ENCODE data around the gene PSMB8.
A peak's percentile ranks its signal among the peaks of the same experiment; 100 is the strongest.
"Not testable (repeated sequence)": the region's sequence is repeated elsewhere in the genome, so short reads cannot be mapped to it uniquely, and the experiment has no call there.

PSMB8 gene

DNA sequence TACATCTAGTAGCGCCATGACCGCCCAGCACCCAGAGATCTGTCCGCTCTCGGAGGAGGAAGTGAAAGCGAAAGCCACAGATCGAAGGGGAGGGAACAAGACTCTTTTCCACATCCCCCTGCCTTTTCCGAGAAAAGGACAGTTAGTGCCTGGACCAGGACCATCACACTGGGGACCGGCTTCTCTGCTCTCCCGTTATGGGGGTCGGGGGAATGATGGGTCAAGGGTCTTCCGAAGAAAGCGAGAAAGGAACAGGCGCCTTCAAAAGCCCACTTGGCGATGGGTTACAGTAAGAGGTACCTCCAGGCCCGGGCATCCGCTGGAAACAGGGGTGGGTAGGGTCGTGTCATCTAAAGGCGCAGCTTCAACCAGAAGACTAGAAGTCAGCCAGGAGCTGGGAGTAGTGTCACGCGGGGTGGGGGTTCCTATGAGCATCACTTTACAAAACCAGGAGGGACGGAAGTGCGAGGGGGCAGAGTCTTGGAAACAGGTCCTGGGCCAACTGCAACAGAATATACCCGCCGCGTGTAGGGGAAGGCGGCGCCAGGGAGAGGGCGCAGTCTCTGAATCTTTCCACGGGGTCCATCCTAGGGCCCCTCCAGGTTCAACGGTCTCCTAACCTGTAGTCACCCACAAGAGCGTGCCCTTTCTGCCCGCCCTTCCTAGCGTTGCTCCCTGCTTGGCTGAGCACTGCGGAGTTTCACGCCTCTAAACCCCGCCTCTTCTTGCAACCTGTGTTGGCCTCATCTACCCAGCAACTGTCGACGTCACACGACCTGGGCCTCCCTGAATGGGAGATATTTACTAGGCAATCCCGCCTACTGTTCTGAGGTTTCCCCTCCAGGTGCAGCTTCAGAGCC is at the start of gene PSMB8:
TSS of gene PSMB8 (minus strand) at position 69 of the 860 bp plus-strand sequence. CDS start at position 18, 51 bp downstream.
- peak; percentile 81 for DNase-seq (ENCODE audit: low read depth)

DNA sequence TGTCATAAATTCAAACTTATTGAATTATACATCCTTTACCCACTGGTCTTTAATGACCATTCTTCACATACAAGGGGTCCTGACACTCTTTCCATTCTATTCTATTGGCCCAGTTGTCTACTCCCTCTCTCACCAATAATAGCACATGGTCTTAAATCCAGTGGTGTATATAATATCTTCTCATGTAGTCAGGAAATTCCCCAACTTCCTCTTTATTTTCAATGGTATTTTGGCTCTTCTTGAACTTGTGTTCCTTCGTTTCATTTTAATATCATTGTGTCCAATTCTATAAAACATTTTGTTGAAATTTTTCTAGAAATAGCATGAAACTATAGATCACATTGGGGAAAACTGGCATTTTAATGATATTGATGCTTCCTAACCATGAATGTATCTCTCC is 47.0 kb upstream of the PSMB8 start:
- no peak for DNase-seq (ENCODE audit: low read depth)

DNA sequence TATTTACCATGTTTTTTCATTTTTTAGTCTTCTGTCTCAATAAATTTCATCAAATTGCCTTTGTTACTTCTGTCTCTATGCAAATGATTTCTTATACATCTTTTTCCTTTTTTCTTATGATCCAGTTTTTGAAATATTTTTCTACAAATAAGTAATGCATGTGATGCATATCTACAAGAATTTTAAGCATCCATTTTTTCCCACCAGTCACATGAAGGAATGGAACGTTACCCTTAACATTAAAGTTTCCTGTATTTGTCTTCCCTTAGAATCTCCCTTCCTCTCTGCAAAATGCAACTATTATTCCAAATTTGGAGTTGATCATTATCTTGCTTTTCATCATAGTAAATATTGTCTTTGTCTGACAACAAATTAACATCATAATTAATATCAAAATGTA is 45.7 kb upstream of the PSMB8 start:
- DNase-seq (ENCODE audit: low read depth), result no peak

DNA sequence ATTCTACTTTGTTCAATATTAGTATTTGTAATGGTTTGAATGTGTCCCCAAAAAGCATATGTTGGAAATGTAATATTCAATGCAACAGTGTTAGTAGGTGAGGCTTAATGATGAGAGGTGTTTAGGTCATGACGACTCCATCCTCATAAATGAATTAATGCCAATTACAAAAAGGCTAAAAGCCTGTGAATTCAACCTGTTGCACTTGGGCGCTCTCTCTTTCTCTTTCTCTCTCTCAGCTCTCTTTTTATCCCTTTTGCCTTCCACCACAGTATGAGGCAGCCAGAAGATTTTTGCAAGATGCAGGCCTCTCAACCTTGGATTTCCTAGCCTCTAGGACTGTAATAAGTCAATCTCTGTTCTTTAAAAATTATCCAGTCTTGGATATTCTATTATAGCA is 44.7 kb upstream of the PSMB8 start:
- no peak for DNase-seq (ENCODE audit: low read depth)

DNA sequence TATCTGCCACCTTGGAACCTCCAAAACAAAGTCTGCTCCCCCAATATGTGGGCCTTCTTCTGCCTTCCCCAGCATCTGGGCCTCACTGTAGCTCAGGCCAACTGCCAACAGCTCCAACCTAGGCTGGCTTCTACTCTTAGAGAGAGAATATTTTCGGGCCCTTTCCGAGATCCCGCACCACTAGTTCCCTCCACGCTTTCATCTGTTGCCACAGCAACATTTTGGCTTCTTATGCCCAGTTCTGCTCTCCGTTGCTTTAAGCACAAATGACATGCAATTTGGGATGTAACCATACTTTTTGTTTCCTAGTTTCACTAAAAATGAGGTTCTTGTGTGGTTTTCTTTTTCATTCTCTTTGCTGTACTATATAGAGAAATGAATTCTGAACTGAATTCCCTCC is 43.8 kb upstream of the PSMB8 start:
- DNase-seq (ENCODE audit: low read depth), result no peak

DNA sequence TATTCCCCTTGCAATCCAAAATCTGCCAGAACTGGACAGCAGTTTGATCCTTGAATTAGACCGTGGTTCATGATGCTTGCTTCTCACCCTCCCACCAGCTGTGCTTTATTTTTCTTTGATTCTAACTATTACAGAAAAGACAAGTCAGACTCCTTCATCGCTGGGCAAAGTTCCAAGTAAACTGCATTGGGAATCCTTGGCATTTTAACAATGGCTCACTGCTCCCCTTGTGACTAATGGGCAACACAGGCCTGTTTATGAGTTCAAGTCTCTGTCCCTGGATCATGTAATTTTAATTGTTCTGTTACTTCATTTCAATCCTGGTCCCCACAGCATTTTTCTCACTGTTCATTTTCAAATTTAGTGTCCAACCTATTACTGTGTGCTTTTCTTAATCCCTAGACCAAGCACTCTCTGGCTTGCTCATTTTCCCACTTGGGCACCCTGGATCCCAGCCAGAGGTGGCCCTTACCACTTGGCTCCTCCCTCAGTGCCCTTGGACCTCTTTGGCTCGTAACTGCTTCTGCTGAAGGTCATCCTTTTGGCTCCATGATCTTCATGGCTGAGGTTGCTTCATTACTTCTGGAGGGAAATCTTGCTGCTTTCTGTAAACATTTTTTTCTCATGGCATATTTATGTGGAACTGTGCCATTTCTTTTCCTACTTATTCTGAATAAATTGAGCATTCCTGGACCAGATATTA is 43.0 kb upstream of the PSMB8 start:
- DNase-seq (ENCODE audit: low read depth), result peak; percentile 91

DNA sequence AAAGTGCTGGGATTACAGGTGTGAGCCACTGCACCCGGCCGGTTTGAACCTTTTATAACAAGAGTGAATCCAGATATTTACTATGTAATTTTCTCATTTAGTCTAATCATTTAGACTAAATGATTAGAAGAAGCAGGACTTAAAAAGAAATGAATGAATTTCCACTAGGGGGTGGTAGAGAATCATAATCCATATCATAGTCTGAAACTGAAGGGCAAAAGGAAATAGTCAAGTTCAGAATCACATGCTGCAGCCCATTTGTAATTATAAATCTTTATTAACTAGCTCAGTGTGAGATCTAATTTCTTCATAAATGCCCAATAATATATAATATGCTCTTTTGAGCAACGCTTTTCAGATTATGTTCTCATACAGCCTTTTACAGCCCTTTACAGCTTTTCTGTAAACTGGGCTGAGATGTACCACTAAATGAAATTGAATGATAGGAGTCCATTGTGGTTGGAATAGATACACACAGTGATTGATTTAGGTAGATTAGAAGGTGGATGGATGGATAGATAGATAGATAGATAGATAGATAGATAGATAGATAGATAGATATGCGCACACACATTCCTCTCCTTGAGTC is 41.9 kb upstream of the PSMB8 start:
- no peak for DNase-seq (ENCODE audit: low read depth)

DNA sequence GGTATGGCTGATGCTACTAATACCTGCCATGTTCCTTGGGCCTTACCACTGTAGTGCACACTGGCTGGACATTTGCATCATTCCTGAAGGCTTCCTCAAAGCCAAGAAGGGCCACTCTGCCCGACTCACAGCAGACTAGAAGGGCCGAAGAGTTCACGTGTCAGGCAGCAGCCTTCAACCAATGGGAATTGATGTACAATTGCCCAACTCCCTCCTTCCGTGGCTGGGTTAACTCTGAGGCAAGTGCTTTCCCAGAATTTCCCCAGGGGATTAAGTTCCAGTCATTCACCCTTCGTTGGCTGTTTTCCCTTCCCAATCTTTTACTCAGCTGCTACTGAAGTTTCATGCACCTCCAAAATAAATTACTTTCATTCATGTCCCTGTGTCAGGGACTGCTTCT is 39.9 kb upstream of the PSMB8 start:
- DNase-seq (ENCODE audit: low read depth), result peak; percentile 53

DNA sequence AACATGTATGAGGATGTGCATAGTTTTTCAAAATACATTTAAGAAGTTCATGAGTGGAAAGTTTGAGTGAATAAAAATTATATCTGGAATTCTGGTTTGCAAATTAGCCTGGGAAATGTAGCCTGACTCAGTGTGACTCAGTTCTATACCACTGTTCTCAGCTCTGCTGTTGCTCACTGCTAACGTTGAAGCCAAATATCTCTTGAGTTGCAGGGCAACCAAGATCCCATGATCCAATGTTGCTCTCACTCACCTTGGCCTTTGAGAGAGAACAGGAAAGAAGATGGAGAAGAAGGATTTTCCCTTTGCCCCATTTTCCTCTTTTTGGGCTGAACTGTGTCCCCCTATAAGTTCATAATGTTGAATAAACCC is 39.0 kb upstream of the PSMB8 start:
- DNase-seq (ENCODE audit: low read depth), result no peak

DNA sequence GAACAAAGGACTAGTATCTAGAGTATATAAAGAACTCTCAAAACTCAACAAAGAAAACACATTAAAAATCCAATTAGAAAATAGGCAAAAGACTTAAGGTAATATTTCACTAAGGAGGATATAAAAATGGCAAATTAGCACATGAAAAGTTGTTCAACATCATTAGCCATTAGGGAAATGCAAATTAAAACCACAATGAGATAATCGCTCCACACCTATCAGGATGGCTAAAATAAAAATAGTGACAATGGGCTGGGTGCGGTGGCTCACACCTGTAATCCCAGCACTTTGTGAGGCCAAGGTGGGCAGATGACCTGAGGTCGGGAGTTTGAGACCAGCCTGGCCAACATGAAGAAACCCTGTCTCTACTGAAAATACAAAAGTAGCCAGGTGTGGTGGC is 37.1 kb upstream of the PSMB8 start:
- DNase-seq (ENCODE audit: low read depth), result not testable (repeated sequence)

DNA sequence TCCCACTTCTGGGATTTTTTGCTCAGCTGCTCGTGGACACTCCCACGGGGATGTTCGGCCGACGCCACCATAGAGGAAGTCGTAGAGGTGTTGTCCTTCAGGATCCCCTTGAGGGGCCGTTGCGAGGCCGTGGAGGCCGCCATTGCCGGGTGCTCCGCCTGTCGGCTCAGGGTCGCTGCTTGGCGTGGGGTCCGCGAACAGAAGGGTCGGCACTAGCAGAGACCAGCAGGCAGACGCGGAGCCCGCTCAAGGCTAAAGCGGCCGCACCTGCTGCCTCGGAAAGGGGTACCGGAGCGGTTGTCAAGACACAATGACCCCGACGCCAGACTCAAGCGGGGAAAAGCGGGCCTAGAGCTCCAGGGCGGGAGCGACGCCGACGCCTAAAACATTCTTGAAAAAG is 35.8 kb upstream of the PSMB8 start:
- no peak for DNase-seq (ENCODE audit: low read depth)

DNA sequence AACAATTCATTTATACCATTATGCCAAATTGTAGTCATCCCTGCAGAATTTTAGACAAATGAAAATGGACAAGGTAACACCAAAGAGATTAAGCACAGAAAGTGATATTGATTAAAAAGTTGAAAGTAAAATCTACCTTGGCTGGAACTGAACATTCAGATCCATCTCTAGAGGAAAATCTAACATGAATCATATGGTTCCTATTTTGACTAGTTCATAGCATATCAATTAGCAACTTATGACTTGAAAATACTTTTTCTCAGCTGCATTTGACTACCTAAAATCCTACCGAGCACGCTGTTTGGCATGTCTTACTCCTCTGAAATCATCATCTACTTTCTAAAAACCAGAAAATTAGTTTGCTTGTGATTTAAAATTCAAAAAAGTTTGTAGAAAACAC is 32.8 kb upstream of the PSMB8 start:
- no peak for DNase-seq (ENCODE audit: low read depth)

DNA sequence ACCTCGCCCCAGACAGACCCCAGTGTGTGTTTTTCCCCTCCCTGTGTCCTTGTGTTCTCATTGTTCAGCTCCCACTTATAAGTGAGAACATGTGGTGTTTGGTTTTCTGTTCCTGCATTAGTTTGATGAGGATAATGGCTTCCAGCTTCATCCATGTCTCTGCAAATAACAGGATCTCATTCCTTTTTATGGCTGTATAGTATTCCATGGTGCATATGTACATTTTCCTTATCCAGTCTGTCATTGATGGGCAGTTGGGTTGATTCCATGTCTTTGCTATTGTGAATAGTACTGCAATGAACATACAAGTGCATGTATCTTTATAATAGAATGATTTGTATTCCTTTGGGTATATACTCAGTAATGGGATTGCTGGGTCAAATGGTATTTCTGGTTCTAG is 30.1 kb upstream of the PSMB8 start:
- DNase-seq (ENCODE audit: low read depth), result not testable (repeated sequence)

DNA sequence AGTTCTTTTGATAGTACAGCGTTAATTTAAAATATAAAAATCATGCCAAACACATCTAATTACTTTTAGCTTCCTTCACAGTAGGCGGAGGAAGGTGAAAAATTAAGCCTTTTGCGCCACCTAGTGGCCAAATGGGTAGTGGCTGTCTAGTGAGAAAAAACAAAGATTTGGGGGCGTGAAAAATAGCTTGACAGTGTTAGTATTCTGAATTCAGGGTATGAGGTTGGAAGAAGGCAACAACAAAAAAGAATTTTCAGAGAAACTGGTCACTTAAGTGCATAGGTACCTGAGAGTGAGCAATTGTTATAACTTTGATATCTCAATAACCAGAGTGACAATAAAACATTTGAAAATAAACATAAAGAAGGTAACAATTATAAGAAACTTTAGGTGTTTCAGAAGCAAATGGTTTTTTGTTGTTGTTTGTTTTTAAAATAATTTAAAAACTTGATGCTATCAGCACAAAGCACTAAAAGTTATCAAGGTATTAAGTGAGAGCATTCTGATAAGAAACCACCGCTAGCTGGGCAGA is 24.5 kb upstream of the PSMB8 start:
- peak; percentile 49 for DNase-seq (ENCODE audit: low read depth)

DNA sequence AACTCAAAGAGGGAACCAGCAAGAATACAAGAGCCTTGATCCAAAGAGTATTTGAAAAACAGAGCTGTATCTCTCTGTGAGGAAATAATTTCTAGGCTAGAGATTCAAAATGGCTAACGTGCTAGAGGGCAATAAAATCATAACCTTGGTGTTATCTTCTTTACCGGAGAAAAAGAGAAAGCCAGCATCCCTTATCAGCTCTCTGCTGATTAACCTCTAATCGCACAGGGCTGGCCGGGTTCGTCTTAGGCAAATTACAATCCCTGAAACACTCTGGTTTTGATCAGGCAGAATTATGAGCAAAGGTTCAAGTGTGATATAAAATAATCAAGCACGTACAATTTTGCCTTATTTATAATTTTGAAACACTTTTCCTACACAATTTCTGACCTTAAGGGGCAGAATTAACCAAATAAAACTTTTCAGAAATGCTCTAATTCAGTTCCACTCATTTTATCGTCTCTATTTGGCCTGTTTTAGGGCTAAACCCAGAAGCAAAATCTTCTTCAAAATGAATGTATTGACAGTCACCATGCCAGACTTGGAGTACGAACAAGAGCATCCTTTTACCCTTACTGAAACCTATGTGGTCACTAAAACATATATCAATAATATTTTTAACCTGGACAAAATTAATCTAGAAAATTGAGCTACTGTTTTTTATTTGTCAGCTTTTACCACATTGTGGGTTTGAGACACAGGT is 23.9 kb upstream of the PSMB8 start:
- no peak for DNase-seq (ENCODE audit: low read depth)

DNA sequence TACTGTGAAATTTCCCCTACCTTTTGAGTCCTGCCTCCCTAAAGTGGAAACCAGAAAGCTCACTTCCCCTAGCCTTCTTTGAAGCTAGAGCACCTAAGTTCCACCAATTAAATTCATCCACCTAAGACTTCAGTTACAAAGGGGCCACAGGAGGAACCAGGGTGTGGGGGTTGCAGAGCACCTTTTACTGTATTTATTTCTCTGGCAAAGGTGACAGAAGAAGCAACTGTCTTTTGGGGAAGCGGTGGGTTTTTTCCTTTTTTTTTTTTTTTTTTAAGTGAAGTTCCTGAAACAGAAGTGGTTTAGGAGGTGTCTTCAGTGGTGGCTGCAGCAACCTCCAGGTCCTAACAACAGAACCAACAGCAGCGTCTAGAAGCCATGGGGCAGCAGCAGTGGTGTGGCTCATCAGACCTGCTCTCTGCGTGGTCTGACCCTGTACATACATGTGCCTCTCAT is 23.2 kb upstream of the PSMB8 start:
- DNase-seq (ENCODE audit: low read depth), result no peak

DNA sequence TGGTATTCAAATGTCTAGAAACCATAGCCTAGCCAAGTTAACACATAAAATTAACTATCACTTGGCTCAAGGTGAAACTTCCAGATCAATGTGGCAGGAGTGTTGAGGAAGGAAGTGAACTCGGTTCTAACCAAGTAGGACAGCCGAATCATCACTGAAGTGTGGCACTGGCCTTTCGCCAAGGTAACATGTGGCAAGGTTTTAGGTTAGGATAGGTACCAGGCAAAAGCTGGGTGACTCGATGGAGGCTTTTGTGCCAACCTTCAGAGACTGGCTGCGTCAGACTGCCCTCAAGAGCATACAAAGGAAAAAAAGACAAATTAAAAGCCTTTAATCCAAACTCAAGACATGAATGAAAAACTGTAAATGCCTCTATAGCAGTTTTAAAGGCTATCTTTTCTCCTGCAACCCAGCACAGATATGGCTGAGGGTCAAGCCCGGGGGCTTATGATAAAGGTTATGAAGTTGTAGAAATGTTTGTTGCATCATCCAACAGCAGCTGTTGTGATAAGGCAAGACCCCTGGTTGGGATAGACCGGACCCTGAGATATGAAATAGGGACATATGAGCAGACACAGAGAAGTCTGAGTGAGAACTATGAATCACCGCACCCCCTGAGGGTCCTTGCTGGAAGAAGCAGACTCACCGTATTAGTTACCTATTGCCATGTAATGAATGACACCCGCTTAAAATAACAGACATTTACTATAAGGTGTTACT is 22.0 kb upstream of the PSMB8 start:
- DNase-seq (ENCODE audit: low read depth), result no peak

DNA sequence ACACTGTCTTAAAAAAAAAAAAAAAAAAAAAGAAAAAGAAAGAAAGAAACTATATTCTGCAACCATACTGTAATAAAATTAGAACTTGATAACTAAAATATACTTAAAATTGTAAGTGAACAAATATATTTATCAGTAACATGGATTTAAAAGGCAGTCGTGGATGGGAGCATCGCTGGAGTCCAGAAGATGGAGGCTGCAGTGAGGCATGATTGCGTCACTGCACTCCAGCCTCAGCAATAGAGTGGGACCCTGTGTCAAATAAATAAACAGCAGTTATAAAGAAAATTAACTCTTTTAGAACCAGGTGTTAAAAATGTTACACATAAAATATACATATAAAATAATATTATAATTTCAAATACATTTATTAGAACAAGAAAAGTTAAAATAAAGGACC is 18.9 kb upstream of the PSMB8 start:
- no peak for DNase-seq (ENCODE audit: low read depth)

DNA sequence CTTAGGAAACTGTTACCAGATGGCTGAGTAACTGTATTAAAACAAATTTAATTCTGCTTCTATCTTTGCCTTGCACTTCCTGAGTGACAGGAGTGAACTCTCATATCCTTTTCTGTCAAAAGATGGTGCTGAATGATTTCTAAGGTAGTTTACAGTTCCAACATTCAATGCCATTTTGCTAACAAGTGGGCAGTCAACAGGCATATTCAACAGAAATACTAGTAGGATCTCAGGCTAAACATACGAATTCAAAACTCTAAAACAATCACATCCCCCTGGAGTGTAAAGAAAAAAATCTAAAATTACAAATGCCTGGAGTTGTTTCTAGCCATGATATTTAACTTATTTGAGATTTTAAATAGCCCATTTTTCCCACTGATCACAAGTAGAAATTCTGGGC is 16.8 kb upstream of the PSMB8 start:
- no peak for DNase-seq (ENCODE audit: low read depth)

DNA sequence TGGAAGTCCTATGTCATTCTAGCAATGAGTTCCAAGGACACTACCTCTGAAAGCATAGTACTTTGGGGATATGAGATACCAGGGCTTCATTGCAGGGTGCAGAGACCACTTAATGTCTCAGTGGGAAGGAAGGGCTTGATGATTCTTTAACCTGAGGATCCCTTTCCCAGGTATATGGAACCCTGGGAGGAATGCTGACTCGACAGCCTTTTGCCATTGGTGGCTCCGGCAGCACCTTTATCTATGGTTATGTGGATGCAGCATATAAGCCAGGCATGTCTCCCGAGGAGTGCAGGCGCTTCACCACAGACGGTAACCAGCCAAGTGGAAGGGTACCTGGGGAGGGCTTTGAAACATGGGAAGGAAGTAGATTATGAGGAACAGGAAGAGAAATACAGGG is 14.3 kb upstream of the PSMB8 start:
- no peak for DNase-seq (ENCODE audit: low read depth)

DNA sequence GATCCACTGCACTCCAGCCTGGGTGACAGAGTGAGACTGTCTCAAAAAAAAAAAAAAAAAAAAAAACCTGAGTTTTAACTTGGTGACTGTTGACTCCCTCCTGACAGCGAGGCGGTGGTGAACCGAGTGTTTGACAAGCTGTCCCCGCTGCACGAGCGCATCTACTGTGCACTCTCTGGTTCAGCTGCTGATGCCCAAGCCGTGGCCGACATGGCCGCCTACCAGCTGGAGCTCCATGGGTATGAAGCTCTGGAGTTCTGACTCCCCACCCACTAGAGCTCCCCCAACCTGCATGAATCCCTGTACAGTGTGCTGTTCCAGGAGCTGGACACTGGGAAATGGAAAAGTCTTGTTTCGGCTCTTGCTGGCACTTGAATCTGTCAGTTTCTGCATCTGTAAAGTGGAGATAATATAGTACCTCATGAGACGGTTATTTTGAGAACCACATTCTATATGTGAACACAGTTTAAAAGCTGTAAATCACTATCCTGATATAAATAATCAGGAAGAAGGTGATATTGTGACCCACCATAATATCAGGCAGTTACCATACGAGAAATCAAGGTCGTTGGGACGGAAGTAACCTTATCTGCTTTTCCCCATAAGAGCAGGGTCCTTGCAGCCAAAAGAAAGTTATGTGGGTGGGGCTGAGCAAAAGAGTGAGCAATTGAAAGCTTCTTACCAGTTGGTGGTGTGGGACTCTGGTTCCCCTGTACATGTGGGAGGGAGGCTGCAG is 13.5 kb upstream of the PSMB8 start:
- DNase-seq (ENCODE audit: low read depth), result no peak

Measured in HS-27A (cell line).